Stimulated activated CD8-positive, alpha-beta memory T cell treated with anti-CD3 and anti-CD28 coated beads, Interleukin-15, amount 100 ng/mL, for 48 hours (primary cell): ENCODE measurements around the gene GRID1.

ENCODE experiments used
- DNase-seq, 2 donors: peaks; one replicate each; pipeline ENCODE4 v3.0.0-alpha.2; 2020; ENCODE audit warnings: low read depth in 2 of 2

The GRID1 gene

DNA sequence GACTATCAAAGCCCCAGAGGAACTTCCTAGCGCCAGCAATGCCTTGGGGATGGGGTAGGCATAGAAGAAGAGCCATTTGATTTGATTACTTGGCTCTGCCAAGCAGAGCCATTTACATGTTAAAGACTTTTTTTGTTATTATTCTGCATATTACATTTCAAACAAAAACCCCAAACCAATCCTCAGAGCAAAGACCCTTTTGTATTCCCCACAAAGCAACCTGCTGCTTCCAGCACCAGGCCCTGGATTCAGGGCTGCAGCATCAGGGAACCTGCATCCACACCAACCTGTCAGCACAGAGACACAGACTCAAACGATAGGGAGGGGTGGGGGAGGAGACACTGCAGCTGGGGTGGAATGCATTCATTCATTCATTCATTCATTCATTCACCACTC lies 73.2 kb downstream of the GRID1 start:
- DNase-seq: no peak

DNA sequence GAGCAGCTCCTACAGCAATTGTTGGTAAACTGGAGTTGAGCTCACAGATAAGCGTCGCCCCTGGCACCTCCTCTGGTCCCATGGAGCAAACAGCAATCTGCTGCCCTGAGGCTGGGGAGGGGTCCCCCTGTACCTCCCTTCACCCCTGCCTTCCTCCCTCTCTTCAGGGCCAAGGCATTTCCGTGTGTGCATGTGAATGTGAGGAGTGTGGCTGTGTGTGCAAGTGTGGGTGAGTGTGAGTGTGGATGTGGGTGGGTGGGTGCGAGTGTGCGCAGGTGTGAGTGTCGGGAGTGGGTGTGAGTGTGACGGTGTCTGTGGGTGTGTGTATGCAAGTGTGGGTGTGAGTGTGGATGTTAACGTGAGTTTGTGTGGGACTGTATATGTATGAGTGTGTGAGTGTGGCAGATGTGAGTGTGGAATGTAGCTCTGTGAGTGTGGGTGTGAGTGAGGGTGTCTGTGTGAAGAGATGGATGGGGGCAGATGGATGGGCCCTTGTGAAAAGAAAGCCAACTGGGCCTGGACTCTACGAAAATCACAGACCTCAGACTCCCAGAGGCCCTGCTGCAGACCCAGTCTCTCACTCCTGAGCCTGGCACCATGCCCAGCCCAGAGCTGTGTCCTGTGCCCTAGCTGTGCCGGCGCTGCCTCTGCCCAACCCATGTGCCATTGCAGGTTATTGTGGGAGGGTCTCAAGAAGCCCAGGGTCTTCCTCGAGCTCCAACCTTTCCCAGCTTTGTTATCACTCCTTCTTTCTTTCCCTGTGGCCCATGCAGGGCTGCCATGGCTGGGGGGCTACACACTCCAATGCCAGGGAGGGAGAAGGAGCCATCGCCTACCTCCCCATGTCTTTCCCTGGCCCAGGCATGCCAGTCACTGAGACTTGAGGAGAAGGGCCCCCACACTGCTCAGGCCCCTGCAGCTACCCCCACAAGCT lies 73.9 kb downstream of the GRID1 start:
- DNase-seq: no peak

DNA sequence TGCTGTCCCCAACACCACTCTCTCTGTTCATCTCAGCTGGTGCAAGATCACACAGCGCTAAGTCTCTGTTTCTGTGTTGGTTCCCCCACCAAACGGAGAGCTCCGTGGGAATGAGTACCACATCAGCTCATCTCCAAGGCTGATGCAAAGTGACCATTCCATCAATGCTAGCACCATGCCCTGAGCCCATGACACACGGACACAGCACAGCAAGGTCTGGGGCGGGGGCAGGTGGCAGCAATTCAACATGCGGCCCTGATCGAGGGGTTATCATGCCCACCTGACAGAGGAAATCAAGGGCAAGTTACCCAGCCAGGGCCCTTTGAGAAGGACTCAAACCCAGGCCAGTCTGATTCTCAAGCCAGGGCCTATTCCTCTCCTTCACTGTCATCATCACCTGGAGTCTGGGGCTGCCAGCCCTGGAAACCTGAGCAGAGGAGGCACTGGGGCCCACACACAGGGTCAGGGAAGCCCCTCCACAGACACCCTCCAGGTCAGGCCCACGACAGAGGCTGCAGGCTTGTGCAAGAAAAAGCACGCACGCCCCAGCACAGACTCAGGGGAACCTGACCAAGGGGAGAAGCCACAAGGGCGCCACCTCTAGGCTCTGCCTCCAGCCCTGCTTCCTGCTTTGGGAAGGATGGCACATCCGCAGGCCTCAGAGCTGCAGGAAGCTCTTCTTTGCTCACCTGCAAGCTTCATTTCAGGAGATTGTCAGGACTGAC lies 74.8 kb downstream of the GRID1 start:
- no peak for DNase-seq

DNA sequence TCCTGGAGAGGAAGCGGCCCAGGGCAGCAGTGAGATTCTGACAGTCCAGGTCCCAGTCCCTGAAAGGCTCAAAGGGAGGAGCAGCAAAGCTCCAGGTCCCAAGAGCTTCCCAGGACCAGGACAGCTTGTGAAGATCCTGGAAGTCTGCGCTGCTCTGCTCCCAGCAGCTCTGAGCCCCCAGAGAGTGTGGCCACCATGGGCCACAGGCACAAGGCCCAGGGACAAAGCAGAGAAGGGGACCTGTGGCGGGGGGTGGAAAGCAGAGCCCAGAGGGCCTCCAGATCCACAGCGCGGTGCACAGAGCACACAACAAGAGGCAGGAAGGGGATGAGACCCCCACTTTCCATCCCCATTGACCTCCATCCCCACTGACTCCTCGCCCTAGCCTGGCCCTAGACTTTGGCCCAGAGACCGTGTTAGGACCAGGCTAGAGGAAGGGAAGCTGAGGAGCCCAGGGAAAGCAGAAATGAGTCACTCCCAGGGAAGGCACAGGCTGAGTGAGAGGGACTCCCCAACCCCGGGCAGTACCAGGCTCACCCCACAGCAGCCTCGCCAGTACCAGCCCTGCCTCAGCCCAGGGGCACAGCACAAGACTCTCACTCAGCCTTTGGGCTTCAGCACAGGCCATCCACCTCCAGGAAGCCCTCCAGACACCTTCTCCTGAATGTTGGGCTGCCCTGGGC lies 75.5 kb downstream of the GRID1 start:
- DNase-seq: no peak

DNA sequence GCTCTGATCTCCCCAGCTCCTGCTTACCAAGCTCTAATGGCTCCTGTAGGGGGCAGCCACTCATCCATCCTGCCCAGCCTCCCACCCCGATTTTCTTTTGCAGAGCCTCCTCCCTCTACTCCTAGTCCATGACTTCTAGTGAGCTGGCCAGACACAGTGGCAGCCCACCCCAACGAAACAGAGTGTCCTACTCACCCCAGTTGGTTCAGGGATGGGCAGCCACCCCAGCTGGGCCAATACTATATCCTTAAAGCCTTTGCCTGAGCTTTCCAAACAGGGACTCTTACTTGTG lies 77.1 kb downstream of the GRID1 start:
- DNase-seq: no peak

DNA sequence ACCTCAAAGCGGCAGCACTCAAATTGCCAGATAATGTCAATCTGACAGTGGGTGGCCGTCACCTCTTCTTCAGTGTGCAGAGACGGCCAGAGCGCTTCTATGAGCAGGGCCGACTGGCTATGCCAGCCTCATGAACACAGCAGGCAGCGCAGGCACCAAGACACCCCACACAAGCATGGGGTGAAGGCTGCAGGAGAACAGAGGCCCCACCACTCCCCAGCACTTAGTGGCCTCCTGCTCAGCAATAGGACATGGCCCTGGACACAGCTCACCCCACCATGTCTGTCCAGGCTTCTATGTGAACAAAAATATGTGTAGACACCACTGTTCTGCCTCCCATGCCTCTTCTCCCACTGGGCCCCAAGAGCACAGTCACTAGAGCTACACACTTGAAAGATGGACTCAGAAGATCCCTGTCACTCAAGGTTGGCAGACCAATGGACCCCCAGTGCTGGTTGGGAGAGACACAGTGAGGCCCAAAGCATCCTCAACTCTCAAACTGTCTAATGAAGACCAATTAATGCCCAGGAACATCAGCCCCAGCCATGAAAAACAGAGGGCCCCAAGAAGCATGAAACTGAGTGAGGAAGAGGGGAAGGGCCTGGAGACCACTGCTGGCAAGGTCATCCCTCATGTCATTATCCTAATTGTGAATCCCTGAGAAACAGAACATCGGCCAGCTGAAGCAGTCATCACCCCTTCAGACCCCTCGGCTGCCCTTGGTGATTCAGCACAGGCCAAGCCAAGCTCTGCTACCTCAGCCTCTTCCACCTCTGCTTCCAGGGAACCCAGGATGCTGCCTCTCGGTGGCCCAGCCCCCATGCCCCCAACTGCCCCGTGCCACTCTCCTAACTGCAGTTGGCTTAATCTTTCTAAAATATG lies 77.7 kb downstream of the GRID1 start:
- no peak for DNase-seq

DNA sequence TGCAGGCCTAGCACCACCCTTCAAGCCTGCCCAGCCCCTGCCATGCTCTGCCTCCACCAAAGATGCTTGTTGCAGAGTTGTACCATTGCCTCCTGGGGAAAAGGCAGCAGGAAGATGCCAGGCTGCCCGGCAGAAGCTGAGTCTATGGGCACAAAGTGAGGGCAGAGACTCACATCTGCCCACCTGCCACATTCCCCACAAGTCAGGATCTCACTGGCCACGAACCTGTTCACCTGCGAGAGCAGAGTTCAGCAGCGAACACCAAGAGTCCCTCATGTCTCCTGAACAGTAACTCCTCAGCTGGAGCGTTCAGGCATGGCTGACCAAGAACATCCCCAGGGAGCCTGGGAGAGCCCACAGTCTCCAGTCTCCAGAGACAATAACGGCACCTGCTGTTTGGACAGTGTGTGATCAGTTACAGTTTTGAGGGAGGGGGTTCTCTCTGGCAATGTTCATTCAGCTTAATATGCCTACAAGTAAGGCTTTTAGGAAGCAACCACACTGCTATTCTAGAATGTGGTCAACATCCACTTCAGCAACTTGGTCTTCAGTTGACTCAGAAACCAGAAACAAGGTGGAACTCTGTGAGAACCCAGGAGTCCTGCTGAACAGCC lies 78.5 kb downstream of the GRID1 start:
- no peak for DNase-seq

DNA sequence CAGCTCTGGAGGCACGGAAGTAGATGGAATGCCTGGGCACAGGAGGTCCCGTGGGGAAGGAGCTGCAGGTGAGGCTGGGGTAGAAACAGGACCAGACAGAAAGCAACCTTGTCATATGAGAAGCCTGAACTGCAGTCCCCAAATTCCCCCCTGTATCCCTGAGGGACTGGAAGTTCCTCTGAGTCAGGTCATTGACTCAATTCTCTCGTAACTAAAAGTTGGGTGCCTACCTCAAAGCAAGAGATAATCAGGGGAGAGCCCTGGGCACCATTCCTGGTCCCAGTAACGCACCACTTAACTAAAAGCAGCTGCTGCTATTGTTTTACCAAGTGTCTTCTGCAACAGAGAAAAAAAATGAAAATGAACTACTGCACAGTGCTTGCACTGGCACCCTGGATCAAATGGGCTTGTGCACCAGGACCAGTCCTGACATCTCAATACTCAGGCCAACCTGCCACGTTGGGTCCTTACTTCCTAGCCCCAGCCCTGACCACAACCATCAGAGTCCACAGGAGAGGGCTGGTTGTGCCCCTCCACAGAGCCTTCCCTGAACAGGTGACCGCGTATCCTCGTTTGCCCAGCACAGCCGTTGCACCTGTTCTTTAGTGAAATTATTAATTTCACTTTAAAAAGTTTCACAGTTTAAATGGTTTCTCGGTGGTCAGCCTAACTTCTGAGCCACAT lies 79.3 kb downstream of the GRID1 start:
- DNase-seq: no peak

DNA sequence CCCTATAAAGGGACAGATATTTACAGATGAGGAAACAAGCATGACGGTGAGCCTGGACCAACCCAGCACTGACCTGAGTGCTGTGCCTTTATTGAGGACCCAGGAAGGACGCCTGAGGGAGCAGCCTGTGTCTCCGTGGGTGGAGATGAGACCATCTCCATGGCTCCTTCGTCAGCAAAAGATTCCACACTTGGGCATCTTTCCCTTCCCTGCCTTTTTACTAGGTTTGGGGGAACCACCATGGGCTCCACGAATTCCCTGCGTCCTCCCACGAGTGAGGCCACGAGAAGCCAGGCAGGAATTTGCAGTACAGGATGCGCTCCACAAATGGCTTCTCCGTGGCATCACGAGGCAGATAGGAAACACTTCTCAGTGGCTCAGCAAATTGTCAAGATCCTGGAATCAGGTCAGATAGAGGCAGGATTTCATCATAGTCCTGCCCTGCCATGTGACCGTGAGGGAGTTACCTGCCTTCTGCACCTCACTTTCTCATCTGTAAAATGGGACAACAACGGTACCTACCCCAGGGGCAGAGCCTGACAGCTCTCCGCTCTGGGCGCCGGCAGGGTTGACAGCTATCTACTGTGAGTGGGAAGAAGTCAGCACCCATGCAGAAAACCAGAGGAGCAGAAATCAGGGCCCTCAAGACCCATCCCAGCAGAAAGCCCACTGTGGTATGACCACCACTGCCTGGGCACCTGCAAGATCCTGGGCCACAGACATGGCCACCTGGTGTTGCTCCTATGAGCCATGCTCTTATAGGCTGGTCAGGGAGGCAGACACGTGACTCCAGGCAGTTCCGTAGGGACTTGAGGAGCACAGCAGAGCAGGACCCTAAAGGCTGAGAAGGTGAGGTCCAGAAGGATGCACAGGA lies 80.1 kb downstream of the GRID1 start:
- DNase-seq: no peak

DNA sequence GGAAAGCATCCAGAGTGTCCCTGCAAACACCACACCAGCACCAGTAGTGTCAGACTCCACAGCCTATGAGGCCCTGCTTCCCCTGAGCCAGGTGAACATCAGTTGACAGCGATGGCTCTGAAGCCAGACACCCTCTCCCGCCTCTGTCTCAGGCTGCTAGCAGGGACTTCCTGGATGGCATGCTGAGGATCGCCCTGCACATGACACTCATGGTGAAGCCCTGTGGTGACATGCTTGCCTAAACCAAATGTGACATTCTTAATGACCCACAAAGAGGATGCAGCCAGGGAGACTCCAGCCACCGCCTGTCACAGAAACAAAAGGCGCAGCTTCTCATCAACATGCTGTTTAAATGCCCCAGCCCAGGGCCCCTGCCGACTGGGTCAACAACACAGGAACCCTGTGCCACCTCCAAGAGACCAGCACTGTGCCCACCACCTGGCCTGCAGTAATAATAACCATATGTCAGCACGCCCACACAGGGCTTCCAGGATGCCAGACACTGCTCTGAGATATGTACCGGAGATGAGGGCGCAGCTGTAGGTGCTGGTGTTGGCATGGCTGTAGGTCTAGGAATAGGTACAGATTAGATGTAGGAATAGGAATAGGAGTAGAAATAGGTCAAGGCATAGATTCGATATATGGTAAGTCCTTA lies 81.3 kb downstream of the GRID1 start:
- no peak for DNase-seq

DNA sequence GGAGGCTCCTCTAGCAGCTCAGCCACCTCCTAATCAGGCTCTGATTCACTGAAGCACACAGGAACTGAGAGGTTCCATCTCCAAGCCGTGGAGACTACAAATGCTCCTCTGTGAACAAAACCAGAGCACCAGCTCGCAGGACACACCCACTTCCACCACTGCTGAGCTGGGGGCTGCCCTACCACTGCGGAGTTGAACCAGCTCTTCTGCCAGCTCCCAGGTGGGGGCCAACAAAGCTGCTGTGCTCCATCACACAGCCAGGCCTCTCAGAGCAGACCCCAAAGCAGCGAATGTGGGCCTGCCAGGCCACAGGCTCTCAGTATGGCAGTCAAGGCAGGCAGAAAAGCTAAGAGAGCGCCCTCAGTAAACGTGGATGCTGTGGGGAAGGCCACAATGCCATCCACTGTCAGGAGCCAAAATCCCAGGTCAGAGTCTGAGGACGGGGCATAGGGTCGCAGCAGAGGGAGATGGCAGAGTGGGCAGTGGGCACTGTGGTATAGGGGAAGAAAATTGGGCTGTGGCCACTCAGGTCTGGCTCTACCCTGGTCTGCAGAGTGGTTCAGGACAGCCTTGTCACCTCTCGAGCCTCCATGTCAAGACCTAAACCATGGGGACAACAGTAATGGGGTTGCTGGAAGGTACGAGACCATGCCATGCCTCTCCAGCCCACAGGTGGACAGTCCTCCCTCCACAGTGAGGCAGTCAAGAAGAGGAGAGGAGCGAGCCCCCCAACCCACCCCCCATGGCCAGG lies 82.1 kb downstream of the GRID1 start:
- DNase-seq: no peak

DNA sequence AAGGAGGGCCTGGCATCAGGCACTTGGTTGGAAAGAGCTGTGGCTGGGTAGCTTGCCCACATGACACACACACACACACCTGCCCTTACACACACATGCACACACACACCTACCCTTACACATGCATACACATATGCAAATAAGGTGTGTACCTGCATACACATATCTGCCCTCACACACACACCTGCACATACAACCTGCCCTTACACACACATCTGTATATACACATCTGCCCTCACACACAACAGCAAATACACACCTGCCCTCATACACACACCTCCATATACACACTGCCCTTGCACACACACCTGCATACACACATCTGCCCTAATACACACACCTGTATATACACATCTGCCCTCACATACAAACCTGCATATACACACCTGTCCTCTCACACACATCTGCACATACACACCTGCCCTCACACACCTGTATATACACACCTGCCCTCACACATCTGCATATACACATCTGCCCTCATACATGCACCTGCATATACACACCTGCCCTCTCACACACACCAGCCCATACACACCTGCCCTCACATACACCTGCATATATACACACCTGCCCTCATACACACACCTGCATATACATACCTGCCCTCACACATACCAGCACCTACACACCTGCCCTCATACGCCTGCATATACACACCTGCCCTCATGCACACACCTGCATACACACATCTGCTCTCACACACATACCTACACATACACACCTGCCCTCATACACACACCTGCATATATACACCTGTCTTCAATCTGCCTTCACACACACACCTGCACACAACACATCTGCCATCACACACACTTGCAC lies 82.9 kb downstream of the GRID1 start:
- DNase-seq: no peak

DNA sequence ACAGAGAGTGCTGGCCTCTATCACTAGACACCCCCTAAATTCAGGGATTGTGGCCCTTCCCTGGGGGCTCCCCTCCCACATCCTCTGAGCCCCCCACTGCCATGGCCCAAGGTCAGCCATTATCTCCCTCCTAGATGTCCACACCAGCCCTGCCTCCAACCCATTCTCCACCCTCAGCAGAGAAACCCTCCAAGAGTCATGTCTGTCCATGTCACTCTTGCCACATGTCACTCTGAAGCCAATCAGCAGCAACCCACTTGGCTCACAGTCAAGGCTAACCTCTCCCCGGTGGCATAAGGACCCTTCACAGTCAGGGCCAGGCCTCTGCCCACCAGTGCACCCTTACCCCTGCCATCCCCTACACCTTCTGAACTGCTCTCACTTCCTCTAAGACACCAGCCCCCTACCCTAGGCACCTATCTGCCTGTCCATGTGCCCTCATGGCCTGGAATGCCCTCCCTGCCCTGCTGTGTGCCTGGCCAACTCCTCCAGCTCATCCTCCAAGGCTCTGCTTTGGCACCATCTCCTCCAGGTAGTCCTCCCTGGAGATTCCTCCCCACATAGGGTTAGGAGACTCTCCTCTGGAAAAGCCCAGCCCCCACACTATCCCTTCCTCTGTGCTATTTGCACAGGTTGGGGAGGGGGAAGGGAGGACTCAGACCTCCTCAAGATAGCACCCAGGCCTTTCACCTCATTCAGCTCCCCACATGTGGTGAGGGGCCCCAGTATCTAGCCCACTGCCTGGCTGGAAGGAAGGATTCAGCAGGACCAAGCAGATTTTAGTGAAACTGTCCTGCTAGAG lies 83.7 kb downstream of the GRID1 start:
- DNase-seq: no peak

DNA sequence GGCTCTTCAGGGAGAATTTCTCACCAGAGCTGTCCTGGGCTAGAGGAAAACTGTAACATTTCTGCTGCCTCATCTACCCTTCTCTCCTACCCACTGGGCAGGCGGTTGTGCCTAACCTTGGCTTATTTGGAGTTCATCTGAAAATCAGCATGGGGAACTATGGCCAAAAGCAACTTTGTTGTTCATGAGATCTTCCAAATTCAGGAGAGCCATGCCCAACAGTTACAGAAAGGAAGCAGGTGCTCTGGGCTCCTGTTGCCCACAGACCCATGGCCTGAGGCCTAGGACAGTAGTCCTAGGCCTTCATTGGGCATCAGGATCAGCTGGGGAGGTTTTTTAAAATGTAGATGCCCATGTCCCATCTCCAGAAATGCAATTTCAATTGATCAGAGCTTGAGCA lies 85.2 kb downstream of the GRID1 start:
- no peak for DNase-seq

DNA sequence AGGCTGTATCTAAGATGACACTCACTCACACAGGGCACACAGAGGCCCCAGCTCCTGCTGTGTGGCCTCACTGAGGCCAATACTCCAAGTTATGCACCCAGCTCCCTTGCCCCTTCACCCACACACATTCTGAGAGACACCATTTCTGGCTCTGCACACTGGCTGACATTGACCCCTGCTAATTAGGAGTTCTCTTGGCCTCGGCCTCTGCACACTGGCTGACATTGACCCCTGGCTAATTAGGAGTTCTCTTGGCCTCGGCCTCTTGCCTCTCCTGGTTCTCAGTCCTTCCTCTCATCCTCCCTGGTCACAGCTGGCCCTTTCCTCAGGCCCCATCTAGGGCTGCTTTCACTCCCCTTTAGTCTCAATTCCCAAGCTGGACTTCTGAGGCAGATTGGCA lies 97.3 kb downstream of the GRID1 start:
- no peak for DNase-seq

DNA sequence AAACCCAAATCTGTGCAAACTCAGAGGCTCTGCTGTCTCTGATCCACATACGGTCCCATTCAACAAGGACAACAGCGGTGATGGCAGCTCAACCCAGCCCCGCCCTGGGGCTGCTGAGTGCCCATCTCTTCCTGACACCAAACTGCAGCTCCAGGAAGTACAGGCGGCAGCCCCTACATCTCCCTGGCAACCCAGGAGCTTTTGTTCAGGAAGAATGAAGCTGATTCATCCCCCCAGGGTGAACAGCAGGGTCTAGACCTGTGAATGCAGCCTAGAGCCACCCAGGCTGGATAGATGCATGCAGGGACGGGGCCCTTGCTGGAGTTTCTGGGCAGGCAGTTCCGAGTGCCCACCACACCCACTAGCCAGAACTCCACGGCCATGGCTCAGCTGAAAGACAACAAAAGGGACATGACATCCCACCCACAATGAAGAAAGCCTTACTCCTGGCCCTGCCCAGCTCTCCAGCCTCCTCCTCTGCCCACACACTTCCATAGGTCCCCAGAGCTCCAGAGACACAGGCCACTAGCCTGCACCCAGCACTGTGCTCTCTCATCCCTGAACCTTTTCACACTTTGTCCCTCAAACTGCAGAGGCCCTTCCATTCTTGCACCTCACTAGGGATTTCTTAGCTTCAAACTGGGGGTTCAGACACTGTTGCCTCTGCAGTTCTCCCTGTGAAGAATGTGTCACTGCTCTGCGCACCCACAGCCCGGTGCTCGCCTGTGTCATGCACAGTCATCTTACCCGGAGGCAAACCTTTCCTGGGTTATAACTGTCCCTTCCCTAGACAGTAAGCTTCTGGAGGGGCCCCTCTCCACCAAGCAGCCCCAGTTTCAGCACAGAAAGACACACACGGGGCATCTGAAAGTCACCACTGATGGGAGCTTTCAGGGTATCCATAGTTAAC lies 99.1 kb downstream of the GRID1 start:
- DNase-seq: no peak
